NCI-H345 treated with DMSO at 0.1 percent for 48 hours (cell line): Measurements from ENCODE around the gene EIF4A3.
"Not testable (repeated sequence)": the region's sequence is repeated elsewhere in the genome, so short reads cannot be mapped to it uniquely, and the experiment has no call there.

Source experiments
- DNase-seq: peaks from one replicate; lab custom pipeline; 2025; ENCODE audit not compliant: unreplicated experiment; lab: John Stamatoyannopoulos, UW

Gene EIF4A3

GRCh38 chr17:80101011-80101945 lies 45.6 kb downstream of the EIF4A3 start, which contains the start of gene GAA:
Gene GAA, plus strand, starts transcription at chr17:80101581. Its CDS starts 3,006 bp downstream, at chr17:80104587.
- peak; percentile 91 for DNase-seq

- no peak for DNase-seq
Observed at GRCh38 chr17:80100035-80100323, 46.9 kb downstream of the EIF4A3 start.

GRCh38 chr17:80099291-80100034 lies 47.5 kb downstream of the EIF4A3 start:
- DNase-seq = no peak

- no peak for DNase-seq
Observed at GRCh38 chr17:80097844-80098691, 48.9 kb downstream of the EIF4A3 start.

GRCh38 chr17:80097127-80097621 lies 49.8 kb downstream of the EIF4A3 start:
- no peak for DNase-seq

GRCh38 chr17:80096561-80097021 lies 50.3 kb downstream of the EIF4A3 start:
- no peak for DNase-seq

- DNase-seq = no peak
Observed at GRCh38 chr17:80095844-80096475, 51.0 kb downstream of the EIF4A3 start.

GRCh38 chr17:80095038-80095843 lies 51.7 kb downstream of the EIF4A3 start:
- no peak for DNase-seq

- no peak for DNase-seq
Observed at GRCh38 chr17:80092959-80093358, 54.0 kb downstream of the EIF4A3 start.

- no peak for DNase-seq
Observed at GRCh38 chr17:80091376-80091775, 55.6 kb downstream of the EIF4A3 start.

- not testable (repeated sequence) for DNase-seq
Observed at GRCh38 chr17:80090164-80090563, 56.8 kb downstream of the EIF4A3 start.

GRCh38 chr17:80089762-80090161 lies 57.2 kb downstream of the EIF4A3 start:
- DNase-seq = no peak

- no peak for DNase-seq
Observed at GRCh38 chr17:80087346-80088265, 59.3 kb downstream of the EIF4A3 start.

- no peak for DNase-seq
Observed at GRCh38 chr17:80086616-80087015, 60.3 kb downstream of the EIF4A3 start.

GRCh38 chr17:80086081-80086480 lies 60.8 kb downstream of the EIF4A3 start:
- DNase-seq = no peak

- DNase-seq = no peak
Observed at GRCh38 chr17:80084773-80085172, 62.2 kb downstream of the EIF4A3 start.
